Glomerular endothelial cell (primary cell): ENCODE results near the gene HRAS. TPM values are rescaled to one million over a fixed set of nuclear protein-coding genes. Genes with fewer than 3 reads are reported as not detected.

Source experiments
- DNase-seq: peaks from one replicate; pipeline ENCODE4 v3.0.0-alpha.2; 2011; ENCODE audit warnings: low read depth, low spot score; ENCODE audit errors: extremely low read depth
- total RNA-seq: library from RNA; depleted of rRNA; stranded (reverse); fragments of >200 nt; gene quantifications from 2 replicates; pipeline ENCODE4 v1.2.3, GENCODE V29; 2015

HRAS gene
- total RNA-seq, 1 donor from 2014 or later, result 60.5 TPM

DNA sequence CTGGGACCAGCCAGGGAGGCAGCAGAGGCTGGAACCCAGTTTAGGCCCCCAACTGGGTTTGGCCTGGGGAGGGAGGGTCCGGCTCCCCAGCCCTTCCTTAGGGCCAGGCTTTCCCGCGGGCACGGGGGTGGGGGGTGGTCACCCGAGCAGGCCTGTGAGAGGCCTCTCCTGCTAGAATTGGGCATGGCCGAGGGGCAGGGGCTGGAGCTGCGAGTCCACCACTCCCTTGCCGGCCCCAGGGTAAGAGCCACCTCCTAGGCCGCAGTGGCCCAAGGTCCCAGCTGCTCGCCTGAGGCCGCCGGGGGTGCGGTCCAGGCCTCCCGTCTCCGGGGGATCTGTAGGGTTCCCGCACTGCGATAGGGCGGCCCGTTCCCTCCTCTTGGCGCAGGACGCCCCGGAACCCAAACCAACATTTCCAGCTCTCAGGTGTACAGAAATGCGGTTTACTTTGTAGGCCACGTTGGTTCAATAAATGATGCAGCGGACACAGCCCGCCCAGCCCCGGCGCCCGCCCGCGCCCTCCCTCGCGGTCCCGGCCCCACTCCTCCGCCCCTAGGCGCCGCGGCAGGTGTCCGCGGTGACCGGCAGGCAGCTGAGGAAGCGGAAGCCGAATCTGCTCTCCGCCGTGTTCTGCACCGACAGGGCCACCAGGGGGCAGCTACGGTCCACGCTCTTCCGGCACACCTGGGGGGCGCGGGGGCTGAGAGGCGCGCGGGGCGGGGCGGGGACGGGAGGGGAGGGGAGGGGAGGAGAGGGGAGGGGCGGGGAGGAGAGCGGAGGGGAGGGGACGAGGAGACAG is 19.3 kb upstream of the HRAS start:
- no peak for DNase-seq

DNA sequence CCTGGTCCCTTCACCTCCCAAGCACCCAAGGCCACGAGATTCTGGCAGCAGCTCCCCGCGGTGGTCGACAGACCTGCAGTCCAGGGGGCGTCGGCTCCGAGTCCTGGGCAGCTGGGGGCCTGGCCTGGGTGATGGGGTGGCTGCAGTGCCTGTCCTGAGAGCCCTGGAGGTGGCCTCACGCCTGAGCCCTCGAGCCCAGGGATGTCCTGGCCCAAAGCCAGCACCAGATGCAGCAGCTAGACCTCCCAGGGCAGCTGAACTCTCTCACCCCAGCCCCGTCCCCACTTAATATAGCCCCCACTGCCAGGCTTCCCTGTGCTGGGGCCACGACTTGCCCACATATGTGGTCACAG is 18.6 kb upstream of the HRAS start:
- no peak for DNase-seq

DNA sequence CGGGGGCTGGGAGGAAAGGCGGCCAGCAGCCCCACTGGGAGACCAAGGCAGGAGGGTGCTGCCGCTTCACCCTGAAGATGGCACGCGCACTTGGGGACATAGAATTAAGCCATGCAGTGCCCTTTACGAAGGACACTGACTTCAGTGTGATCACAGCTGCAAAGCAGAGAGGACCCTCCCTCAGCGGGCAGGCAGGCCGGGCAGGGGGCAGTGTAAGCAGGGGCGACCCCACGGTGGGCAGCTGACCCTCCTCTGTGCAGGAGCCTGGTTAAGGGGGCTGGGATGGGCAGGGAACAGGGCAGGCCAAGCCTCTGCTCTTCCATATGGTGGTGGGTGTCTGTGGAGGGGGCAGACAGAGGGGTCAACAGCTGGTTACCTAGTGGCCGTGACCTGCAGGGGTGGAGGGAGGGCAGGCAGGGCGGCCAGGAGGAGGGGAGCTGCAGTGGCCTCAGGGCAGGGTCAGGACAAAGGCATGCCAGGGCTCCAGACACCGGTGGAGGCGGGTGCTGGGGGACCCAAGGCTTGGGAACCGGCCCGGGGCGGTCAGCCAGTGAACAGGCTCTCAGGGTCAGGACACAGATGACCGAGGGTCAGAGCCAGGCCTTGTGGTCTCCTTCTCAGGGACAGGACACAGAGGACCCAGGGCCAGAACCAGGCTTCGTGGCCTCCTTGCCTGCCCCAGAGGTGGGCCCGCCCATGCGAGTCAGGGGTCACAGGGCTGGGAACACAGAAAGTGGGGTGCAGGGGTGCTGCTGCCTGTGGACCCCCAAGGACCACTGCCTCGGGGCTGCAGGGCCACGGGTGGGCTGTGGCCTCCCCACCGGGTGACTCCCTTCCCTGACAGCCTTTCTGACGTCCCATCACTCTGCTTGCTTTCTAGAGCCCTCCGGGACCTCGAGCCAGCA is 18.0 kb upstream of the HRAS start:
- DNase-seq, result no peak

DNA sequence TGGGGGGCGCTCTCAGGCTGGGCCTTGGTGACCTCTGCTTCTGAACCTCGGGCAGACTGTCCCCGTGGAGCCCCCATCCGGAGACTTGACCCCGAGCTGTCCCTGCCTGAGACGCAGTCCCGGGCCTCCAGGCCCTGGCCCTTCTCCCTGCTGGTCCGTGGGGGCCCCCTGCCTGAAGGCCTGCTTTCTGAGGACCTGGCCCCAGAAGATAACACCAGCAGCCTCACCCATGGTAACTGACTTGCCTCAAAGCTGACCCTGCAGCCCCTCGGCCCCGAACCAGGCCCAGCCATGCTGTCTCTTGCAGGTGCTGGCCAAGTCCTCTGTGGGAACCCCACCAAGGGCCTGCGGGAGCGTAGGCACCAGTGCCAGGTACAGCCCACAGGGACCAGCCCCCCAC is 16.2 kb upstream of the HRAS start:
- no peak for DNase-seq

DNA sequence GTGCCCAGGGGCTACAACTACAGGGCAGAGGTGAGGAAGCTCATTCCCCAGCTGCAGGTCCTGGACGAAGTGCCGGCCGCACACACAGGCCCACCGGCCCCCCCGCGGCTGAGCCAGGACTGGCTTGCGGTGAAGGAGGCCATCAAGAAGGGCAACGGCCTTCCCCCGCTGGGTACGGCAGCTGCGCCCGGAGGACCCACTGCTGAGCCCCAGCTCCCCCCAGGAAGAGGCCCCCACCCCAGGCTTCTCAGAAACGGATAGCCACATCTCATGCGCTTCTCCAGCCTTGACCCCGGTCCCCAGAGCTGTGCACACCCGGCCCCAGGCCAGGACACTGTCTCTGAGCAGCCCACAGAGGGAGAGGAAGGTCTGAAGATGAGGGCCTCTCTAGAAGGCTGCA is 15.8 kb upstream of the HRAS start:
- DNase-seq, result no peak

DNA sequence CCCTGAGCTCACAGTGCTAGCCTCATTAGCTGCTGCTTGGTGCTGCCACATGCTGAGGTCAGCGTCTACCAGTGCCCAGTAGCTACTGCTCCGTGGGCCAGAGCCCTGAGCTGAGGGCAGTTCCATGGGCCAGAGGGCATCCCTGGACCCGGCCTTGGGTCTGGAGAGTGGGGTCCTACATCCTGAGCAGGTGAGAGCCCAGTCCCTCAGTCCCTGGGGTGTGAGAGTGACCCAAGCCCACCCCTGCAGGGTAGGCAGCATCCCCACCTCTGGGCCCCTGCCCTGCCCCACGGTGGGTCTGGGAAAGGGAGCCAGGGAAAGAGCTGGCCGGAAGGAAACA is 15.3 kb upstream of the HRAS start:
- DNase-seq, result no peak

DNA sequence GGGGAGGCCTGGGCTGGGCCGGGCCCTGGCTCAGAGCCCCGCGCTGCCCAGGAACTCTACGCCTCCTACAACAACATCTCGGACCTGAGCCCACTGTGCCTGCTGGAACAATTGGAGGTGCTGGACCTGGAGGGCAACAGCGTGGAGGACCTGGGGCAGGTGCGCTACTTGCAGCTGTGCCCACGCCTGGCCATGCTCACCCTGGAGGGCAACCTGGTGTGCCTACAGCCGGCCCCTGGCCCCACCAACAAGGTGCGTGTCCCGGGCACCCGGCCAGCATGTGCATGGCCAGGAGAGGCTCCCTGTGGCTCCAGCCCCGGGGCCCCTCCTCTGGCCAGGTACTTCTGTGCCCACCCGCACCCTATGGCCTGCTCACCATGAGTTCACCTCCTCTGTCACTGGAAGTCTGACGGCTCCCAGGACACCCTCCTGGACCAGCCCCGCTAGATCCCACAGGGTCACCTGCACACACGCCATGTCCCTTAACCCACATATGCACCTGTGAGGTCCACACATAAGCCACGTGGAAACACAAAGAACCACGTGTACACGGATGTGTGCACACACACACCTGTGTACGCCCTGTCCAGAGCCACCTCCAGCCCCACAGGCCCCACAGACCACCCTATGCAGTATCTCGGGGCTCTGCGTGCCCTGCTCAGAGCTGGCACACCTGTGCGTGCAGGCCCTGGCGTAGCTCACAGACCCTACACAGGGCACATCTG is 14.8 kb upstream of the HRAS start:
- DNase-seq, result no peak

DNA sequence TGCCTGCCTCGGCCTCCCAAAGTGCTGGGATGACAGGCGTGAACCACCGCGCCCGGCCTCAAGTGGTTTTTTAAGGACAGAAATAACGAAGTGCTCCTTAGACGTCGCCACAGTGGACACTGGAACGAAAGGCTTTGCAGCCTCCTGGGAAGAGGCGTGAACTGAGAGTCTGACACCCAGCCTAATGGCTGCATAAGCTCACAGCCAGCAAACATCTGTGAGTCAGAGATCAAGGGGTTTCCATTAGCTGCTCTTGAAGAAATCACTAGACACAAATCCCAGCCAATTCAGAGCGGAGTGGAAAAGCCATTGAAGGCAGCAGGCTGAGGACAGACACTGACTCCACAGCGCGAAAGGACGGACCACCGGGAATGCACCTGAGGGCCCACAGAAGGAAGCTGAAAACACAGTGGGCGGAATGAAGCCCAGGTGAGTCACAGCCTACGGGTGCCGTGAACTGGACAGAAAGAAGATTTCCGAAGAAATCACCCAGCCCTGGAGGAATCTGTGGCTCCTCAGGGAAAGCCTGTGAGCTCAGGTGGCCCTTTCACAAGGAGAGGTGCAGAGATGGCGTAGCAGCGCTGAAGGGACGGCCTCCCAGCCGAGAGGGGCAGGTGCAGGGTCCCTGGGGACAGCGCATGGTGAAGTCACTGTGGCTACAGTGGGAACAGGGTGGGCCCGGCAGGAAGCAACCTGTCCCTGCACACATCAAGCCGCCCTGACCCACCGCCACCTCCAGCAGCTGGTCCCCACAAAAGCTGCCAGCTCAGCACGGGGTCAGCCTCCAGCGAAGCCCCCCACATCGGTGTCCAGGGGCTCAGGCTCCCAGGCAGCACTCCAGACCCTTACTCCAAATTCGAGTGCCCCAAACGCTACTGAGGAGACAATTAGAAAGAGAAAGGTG is 13.6 kb upstream of the HRAS start:
- no peak for DNase-seq

DNA sequence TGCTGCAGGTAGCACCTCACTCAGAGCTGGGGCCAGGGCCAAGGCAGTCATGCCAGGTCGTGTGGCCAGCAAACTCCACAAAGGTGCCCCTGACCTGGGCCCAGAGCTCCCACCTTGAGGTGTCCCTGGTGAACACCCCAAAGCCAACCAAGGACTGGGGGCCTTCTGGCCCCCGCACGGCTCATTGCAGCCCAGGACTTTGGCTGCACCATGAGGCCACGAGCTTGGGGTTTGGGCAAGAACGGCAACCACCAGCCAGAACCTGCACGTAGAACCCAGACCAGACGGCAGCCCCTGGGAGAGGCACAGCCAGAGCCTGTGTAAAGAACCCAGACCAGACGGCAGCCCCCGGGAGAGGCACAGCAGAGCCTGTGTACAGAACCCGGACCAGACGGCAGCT is 9.8 kb upstream of the HRAS start:
- no peak for DNase-seq

DNA sequence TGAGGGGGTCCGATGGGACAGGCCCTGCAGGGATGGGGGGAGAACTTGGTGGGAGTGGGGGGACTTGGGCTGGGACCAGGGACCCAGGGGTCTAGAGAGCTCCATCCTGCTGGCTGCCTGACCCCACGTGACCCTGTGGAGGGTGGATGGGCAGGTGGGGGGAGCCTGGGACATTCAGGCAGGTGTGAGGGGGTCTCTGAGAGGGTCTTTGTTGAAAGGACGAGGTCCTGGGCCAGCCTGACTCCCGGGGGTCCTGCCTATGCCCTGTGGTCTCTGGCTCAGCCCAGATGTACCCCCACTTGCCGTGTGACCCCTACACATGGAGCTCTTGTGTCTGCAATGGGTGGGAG is 9.4 kb upstream of the HRAS start:
- no peak for DNase-seq

DNA sequence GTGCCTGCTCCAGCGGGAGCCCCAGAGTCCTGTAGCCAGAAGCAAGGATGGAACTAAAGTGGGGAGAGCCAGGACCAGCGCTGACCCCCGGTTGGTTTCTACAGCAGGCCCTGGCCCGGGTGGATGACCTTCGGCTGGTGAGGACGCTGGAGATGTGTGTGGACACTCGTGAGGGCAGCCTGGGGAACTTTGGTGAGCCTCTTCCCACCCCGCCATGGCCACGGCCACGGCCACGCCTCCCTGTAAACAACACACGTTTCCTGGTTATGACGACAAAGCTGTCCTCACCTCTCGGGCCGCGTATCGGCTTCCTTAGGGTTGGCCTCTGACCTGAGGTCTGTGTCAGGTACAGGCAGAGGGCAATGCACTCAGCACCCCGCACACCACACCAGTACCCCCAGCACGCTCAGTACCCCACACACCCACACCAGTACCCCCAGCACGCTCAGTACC is 6.1 kb upstream of the HRAS start:
- no peak for DNase-seq

DNA sequence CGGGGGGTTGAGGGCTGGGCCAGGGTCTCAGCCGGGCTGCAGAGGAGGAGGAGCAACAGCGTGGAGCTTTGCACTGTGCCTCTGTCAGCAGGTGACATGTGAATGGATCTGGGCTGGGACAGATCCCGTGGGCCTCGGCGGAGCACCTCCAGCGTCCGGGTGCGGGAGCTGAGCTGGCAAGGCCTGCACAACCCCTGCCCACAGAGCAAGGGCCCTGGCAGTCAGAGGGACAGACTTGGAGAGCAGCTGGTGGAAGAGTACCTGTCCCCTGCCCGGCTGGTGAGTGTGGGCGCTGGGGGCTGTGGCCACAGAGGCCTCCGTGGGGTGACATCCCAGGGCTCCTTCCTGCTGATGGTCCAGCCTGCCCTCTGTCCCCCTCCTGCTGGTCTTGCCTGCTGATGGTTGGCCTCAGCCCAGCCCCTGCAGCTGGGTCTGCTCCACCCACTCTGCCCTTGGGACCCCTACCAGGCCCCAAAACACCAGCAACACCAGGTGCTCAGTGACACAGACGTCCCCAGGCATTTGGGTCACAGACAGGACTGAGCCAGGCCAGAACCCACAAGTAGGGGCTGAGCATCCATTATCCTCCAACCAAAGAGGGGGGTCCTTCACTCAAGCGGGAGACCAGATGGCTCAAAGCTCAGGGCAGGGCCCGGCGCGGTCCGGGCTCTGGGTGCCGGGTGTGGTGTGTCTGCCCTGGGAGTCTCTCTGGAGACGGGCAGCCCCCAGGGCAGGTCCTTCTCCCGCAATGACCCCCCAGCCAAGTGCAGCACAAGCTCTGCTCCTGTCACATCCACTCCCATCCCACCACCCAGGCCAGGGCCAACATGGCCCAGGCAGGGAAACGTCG is 5.4 kb upstream of the HRAS start:
- DNase-seq, result no peak

DNA sequence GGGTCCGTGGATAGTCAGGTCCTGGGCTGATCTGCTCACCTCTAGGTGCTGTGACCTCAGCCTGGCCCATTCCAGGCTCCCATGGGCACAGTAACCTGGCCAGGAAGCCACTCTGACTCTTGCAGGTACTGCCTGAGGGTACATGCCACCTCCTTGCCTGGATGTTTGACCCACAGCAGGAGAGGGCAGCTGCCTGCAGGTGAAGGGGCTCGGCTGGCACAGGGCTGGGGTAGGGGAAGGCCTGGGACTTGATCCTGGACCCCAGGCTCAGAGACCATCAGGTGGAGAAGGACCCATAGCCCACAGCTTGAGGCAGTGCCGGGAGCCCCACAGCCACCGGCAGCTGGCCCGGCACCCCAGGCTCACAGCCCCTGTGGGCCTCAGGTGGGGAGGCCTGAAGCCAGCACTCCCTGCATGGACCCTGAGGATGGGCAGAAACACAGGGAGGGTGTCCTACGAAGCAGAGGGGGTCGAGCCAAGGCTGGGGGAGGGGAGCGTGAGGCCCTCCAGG is 4.7 kb upstream of the HRAS start:
- no peak for DNase-seq

DNA sequence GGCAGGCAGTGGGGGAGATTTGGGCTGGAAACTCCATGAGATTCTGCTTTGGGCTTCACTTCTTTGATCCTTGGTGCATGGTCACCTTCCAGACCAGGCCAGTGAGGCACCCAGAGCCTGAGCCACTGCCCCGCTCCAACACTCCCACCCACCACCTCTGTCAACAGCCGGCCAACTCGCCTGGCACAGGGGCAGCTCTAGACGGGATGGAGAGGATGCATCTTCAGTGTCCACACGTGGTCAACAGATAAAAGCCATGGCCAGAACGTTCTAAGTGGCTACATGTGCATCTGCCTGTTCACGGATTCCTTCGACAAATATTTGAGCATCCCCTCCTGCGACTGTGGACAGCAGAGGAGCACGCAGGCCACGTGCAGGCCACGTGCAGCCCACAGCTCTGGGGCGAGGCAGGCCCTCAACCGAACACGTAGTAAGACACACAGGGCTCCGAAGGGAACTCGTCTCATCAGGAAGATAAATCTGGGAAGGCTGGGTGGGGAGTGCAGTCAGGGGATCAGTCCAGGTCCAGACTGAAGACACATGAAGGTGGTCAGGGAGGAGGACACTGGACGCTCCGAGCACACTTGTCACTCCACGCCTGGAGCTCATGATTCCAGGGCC is 3.2 kb upstream of the HRAS start:
- DNase-seq, result no peak

DNA sequence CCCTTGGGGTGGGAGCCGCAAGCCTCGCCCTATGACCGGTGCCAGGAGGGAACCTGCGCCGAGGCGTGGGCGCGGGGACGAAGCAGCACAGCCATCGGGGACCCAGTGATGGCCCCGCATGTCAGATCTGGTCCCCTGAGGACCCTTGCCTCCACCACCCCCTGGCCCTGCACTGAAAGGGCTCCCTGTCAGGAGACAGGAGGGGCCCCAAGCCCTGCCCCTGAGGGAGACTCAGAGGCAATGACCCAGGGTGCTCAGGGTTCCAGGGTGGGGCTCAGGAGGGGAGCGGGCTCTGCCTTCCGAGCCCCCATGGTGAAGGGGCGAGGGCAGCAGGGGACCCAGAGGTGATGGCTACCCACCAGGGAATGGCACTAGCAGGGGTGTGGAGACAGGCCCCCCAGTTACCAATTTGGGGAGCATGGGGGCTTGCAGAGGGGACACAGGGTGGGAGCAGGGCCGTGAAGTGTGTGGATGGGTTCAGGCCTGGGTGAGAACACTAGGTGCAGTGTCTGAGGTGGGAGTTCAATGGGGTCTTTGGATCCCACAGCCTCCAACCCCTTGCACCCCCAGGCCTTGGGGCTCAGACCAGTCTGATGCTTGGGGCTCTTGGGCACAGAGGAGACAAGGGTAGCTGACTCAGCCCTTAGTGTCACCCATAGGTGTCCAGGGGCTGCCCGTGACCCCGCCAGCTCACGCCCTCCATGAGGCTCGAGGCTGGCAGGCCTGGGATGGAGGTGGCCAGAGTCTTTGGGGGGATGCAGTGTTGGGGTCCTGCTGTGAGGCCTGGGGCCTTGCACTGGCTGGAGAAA is 2.5 kb upstream of the HRAS start:
- no peak for DNase-seq

DNA sequence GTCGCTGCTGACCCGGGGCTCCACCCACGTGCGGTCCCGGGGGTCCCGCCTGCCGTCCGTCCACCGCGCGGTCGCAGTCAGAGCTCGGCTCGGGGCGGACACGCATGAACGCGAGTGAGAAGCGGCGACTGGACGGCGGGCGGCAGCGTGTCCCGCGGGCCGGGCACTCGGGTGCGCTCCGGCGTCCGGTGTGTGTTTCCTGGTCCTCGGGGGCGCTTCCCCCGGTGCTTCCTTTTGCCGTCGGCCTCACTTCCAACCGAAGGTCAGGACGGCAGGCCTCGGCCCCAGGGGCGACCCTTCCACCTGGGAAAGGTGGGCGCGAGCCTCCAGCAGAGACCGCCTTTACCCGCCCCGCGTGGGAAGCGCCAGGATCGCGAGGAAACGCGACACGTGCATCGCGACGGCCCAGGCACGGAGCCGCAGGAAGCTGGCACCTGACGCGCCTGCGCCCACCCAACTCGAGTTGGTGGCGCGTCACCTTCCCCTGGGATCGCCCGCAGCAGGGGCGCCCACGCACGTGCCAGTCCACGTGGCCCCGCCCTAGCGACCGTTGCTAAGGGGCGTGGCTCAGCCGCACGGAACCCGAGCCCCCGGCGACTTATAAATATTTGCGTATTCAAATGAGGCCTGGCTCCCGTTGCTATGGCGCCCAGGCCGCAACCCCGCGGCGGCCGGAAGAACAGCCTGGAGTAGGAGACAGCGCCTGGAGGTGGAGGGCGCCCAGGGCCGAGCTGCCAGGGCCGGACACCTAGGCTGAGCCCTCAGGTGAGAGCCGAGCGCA is 1.7 kb upstream of the HRAS start, which contains the start of gene LRRC56:
LRRC56 (plus strand) TSS at position 687 of the 781 bp plus-strand sequence. CDS start 3,158 bp downstream, outside the sequence.
- DNase-seq, result no peak

DNA sequence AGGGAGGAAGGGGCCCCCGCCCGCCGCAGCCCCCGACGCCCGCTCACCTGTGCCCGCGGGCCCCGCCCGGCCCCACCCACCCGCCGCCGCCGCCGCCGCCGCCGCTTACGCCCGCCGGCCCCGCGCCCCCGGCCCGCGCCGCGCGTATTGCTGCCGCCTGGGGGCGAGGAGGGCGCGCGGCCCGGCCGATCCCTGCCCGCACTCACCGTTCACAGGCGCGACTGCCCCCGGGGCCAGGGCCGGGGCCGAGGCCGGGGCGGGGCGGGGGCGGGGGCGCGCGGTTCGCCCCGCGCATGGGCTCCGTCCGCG is 212 bp downstream of the HRAS start:
- DNase-seq, result no peak
